SKM-1 treated with dmso at 0.1 percent for 144 hours (cell line): ENCODE measurements around the gene FSTL4.

Source experiments
- DNase-seq: peaks from one replicate; lab custom pipeline; 2025; ENCODE audit not compliant: unreplicated experiment; lab: John Stamatoyannopoulos, UW

FSTL4 gene

DNA sequence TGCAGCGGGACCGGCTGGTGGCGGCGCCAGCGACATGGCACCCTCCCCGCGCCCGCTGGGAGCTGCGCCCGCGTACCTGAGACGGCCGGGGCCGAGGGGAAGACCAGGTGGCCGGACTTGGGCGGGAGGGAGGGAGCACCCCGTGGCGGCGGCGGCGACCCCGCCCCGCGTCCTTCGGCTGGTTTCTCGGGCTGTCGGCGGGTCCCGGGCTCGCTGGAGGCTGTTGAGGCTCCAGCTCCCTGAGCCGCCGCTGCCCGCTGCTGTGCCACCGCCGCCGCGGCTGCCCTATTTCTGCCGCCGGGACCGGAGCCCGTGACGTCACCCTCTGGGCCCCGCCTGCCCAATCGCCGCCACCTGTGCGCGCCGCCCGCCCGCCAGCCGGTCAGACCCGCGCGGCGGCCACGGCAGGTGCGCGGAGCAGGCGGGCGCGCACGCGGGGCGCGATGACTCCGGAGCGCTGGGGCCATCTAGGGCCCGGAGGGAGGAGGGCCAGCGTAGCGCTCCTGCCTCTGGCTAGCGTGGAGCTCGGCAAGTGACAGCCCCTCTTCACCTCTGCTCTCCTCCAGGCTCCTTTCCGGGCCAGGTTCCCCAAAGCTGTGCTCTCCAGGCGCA, at the start of gene FSTL4:
Gene FSTL4 (minus strand): TSS at position 293 of the 612 bp plus-strand sequence.
- DNase-seq = no peak

- DNase-seq = no peak
These were observed 49.0 kb upstream of the FSTL4 start for GRCh38 chr5:133661389-133661788.

DNA sequence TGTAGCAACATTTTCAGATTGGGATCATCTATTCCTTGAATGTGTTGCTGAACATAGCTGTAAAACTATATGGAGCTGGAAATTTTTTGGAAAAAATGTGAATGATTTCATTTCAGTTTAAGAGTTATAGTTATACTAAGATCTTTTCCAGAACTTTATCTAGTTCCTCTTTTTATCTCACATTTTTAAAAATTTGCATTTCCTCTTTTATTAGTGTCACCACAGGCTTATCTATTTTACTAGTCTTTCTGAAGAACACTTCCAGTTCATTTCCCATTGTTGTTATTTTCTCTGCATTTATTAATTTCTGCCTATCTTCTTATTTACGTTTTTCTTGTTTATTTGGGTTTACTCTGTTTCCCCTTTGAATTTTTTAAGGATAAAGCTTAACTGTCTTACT, 46.0 kb upstream of the FSTL4 start:
- DNase-seq = no peak

- no peak for DNase-seq
These were observed 44.7 kb upstream of the FSTL4 start for GRCh38 chr5:133657036-133657435.

DNA sequence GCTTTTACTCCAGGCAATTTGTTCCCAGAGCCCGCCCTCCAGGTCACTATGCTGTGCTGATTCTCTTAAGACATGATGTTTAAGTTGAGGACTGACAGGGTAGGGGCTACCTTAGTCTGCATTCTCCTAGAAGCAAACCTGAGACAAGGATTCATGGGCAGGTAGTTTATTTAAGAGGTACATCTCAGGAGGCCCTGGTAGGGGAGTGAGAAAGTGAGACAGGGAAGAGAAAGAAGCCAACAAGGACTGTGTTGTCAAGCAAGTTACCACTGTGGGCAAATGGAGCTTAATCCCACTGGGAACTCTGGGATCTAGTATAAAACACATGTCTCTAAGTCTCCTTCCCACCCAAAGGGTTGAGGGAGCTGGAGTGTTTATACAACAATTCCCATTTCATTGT, 43.6 kb upstream of the FSTL4 start:
- DNase-seq = no peak

GRCh38 chr5:133653760-133654049, 41.4 kb upstream of the FSTL4 start:
- no peak for DNase-seq

DNA sequence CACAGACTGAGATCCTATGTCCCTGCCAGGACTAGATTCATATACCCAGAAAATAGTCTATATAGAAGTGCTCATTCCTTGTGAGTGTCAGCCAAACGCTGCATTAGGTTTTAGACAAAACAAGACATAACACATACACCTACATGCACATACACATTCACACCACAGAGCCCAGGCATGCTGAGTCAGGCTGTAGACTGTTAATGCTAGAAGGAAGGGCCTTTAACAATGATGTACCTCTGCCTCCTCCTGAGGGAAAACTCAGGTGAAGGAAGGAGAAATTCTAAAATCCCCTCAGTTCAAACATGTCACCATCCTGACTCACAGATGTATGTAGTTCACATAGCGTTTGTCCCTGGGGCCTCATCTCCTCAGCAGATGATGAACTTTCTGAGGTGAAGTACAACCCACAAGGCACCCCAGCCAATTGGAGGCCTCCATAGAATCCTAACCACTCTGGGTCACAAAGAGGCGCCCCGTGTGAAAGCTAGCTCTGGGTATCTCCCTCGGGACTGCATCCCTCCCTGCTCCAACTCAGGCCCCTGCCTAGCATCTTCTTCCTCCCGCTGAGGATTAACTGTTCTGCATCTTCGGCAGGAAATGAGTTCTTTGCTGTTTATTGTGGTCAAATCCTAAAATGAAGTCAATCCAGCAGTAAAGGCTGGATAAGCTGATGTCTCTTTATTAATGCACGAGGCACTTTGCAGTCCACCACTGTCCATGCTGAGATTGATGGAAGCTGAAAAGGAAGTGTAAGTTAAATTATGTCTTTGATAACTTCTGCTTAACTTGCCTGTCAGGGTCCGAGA, 40.8 kb upstream of the FSTL4 start:
- DNase-seq = no peak

DNA sequence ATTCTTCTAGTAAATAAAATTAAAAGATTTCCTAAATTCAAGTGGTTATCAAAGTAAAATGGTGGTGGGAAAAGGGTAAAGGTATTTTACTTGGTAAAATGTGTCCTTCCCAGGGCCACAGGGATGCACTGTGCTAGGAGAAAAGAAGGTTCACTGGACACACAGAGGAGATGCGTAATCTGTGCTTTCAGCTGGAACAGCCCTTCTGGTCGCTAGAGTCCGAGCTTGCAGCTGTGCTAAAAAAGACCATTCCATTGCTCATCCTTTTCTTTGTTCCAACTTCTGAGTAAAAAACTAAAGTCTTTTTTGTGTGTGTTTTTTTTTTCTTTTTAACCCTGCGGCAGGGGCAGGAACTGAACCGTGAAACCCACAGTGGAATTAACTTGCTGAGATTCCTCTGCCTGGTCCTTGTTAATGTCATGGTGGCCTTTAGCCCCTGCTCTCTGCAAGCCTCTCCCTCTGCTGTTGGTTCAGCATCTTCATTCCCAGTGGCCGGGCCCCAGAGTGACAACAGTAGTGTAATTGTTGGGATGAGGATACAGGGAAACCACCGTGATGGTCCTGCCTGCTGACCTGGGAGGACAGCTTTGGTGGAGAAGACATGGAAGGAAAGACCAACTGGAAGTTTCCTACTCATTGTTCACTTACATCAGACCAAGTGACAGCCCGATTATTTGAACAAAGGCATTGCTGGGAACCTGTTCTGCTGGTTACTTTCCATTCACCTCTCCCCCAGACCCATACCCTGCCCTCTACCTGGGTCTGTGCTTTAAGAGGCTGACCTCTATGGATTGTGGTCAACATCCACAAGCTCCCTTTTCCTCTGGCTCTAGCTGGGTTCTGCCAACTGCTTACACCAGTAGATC, 31.9 kb upstream of the FSTL4 start:
- no peak for DNase-seq

DNA sequence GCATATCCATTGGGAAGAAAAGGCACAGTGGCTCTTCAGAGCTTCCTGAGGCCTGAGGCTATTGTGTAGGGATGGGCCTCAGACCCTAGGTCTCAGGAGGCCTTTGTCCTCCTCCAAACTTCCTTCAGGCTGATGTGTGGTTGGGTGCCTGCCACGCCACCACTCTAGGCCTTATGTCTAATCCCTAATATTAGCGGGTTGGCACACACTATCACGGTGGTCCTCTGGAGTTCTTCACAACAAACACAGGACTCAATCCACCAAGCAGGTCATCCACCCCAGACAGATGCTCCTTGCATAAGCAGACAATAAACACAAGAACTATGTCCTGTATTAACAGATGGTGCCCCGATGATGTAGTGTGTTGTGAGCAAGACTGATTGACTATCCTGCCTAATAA, 31.0 kb upstream of the FSTL4 start:
- DNase-seq = no peak

DNA sequence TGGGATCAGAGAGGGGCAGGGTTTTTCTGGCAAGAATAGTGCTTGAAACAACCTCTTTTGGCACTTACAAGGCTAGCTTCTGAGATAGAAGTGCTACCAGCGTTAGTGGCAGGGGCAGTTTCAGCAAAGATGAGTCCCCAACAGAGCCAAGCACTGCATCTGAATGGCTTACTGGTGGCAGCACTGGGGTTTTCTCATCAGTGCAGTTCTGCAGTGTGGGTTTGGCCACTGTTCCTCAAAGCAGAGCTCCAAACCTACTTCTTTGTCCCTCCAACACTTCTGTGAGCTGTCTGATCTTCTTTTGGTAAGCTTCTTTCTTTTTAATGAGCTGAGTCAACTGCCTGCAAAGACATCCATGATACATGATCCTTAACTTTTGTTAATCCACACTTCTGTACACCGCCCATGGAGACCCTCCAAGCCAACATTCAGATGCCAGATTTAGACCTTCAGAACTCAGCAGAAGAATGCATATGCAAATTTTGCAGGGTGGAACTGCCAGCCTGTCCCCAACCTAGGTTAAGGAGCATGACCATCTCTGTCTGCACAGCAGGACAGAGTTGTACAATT, 29.9 kb upstream of the FSTL4 start:
- no peak for DNase-seq

DNA sequence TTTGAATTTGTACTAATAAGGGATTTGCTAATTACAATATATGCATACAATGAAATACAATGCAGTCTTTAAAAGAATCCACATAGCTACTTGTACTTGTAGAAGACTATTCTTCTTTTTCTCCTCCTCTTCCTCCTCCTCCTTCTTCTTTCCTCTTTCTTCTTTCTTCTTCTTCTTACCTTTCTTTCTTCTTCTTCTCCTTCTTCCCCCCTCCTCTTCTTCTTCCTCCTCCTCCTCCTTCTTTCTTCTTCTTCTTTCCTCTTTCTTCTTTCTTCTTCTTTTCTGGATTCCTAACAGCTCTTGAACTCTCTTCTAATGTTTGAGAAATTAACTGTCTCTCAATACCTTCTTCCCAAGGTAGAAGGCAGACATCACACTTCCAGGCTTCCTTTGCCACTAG, 29.3 kb upstream of the FSTL4 start:
- DNase-seq = no peak

- DNase-seq = no peak
These were observed 27.6 kb upstream of the FSTL4 start for GRCh38 chr5:133639850-133640528.

- no peak for DNase-seq
These were observed 26.1 kb upstream of the FSTL4 start for GRCh38 chr5:133638436-133638835.

GRCh38 chr5:133637206-133637605, 24.9 kb upstream of the FSTL4 start:
- no peak for DNase-seq

- no peak for DNase-seq
These were observed 22.7 kb upstream of the FSTL4 start for GRCh38 chr5:133635051-133635450.

GRCh38 chr5:133627180-133627579, 14.8 kb upstream of the FSTL4 start:
- DNase-seq = no peak

GRCh38 chr5:133624316-133624715, 12.0 kb upstream of the FSTL4 start:
- DNase-seq = no peak

DNA sequence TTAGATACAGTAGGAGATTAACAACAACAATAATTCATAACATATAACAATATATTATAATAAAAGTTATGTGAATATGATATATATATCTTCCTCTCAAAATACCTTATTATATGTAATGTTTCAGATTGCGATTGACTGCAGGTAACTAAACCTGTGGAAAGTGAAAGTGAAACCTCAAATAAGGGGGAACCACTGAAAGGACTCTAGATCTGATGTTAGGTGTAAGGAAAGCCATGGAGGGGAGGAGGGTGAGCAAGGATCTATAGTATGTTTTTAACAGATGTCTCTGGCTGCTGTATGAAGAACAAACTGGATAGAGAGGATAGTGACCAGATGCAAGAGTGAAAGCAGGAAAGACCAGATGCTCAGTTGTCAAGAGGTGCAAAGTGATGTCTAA, 5.8 kb upstream of the FSTL4 start:
- no peak for DNase-seq

DNA sequence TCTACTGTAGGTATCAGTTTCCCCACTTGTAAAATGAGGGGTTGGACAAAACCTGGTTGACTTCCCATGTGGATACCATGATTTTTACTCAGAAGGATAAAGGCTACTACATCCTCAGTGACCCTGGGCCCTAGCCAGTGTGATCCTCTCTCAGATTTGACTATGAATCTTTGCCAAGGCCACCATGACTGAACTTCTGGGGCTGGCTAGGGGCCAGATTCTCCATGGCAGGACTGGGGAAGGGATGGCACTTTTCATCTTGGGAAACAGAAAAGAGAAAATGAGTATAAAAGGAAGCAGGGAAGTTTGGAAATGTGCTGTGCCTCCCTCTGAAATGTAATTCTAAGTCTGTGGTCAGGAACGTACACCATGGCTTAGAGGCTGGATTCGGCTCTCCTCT, 1.4 kb upstream of the FSTL4 start:
- DNase-seq = no peak

DNA sequence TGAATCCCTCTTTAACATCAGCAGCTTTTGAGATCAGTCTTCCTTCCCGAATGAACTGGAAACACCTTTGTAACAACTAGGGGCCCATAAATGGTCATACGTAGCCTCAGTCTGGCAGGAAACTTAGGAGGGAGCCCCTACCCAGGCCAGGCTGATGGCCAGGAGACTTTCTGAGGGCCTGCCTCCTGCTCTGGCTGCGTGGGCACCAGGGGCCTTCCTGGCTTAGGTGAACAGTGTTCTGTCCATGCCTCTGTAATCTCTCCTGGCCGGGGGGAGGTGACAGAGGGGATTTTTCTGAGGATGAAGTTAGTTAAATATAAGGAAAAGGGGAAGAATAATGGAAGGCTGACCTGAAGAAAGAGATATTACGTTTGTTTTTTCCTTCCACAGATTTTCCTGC, 843 bp upstream of the FSTL4 start:
- no peak for DNase-seq
